Measurements from ENCODE around the gene SUSD4.

Gene SUSD4

GRCh38 chr1:223250632-223251015 is 113.4 kb downstream of the SUSD4 start:
- TF ChIP-seq CTCF (IDR thresholded peaks at IDR 0.05; ENCODE audit: low read length): no peak
- no peak for TF ChIP-seq EZH2 (IDR thresholded peaks at IDR 0.05; ENCODE audit: borderline replicate concordance, low read length)
- Histone ChIP-seq H3K4me1 (ENCODE audit: insufficient read depth, low read length, severe bottlenecking) (no peaks in the 10 kb centered on the region), H3K9me2 (ENCODE audit: low read depth, low read length) (no peaks in the 10 kb centered on the region), H3F3A (ENCODE audit: insufficient read depth, low read length) (no peaks in the 10 kb centered on the region), H2AFZ (ENCODE audit: low read length) (no peak overlapping the region), H3K4me3 (ENCODE audit: low read depth, low read length, poor library complexity, severe bottlenecking) (no peak overlapping the region), H3K9ac (ENCODE audit: low read length) (no peak overlapping the region), H3K79me2 (ENCODE audit: insufficient read depth, low read length) (no peaks in the 10 kb centered on the region), H3K4me2 (ENCODE audit: low read length) (no peak overlapping the region), H3K9me3 (ENCODE audit: low read length) (no peaks in the 10 kb centered on the region), H3K27me3 (ENCODE audit: insufficient read depth, low read length) (no peaks in the 10 kb centered on the region), H3K27ac (ENCODE audit: low read depth, low read length, poor library complexity, severe bottlenecking) (no peak overlapping the region), H3K36me3 (ENCODE audit: insufficient read depth, low read length) (no peaks in the 10 kb centered on the region), H4K20me1 (ENCODE audit: insufficient read depth, low read length) (no peaks in the 10 kb centered on the region)

GRCh38 chr1:223249854-223250631 is 113.9 kb downstream of the SUSD4 start:
- H3F3A ChIP-seq (ENCODE audit: insufficient read depth, low read length): no peaks in the 10 kb centered on the region
- TF ChIP-seq EZH2 (IDR thresholded peaks at IDR 0.05; ENCODE audit: borderline replicate concordance, low read length) (no peak), CTCF (IDR thresholded peaks at IDR 0.05; ENCODE audit: low read length) (no peak)
- H3K4me1 ChIP-seq (ENCODE audit: insufficient read depth, low read length, severe bottlenecking): no peaks in the 10 kb centered on the region
- H3K9ac ChIP-seq (ENCODE audit: low read length): no peak overlapping the region
- H3K27me3 ChIP-seq (ENCODE audit: insufficient read depth, low read length): no peaks in the 10 kb centered on the region
- no peaks in the 10 kb centered on the region for H3K9me3 ChIP-seq (ENCODE audit: low read length)
- H3K79me2 ChIP-seq (ENCODE audit: insufficient read depth, low read length): no peaks in the 10 kb centered on the region
- H3K4me3 ChIP-seq (ENCODE audit: low read depth, low read length, poor library complexity, severe bottlenecking): no peak overlapping the region
- H3K9me2 ChIP-seq (ENCODE audit: low read depth, low read length): no peaks in the 10 kb centered on the region
- H3K27ac ChIP-seq (ENCODE audit: low read depth, low read length, poor library complexity, severe bottlenecking): no peak overlapping the region
- H2AFZ ChIP-seq (ENCODE audit: low read length): no peak overlapping the region
- H4K20me1 ChIP-seq (ENCODE audit: insufficient read depth, low read length): no peaks in the 10 kb centered on the region
- no peaks in the 10 kb centered on the region for H3K36me3 ChIP-seq (ENCODE audit: insufficient read depth, low read length)
- H3K4me2 ChIP-seq (ENCODE audit: low read length): no peak overlapping the region

GRCh38 chr1:223248770-223249140 is 115.2 kb downstream of the SUSD4 start:
- TF ChIP-seq EZH2 (IDR thresholded peaks at IDR 0.05; ENCODE audit: borderline replicate concordance, low read length): no peak
- TF ChIP-seq CTCF (IDR thresholded peaks at IDR 0.05; ENCODE audit: low read length): no peak
- Histone ChIP-seq H3K4me3 (ENCODE audit: low read depth, low read length, poor library complexity, severe bottlenecking) (no peak overlapping the region), H3K4me2 (ENCODE audit: low read length) (no peak overlapping the region), H3K9ac (ENCODE audit: low read length) (no peak overlapping the region), H4K20me1 (ENCODE audit: insufficient read depth, low read length) (no peaks in the 10 kb centered on the region), H3K36me3 (ENCODE audit: insufficient read depth, low read length) (no peaks in the 10 kb centered on the region), H3K9me3 (ENCODE audit: low read length) (no peaks in the 10 kb centered on the region), H3K79me2 (ENCODE audit: insufficient read depth, low read length) (no peaks in the 10 kb centered on the region), H3K4me1 (ENCODE audit: insufficient read depth, low read length, severe bottlenecking) (no peaks in the 10 kb centered on the region), H3K27me3 (ENCODE audit: insufficient read depth, low read length) (no peaks in the 10 kb centered on the region), H3K27ac (ENCODE audit: low read depth, low read length, poor library complexity, severe bottlenecking) (no peak overlapping the region), H3F3A (ENCODE audit: insufficient read depth, low read length) (no peaks in the 10 kb centered on the region), H3K9me2 (ENCODE audit: low read depth, low read length) (no peaks in the 10 kb centered on the region), H2AFZ (ENCODE audit: low read length) (no peak overlapping the region)

Measured in OCI-LY1 (cell line).